Transverse colon (tissue), 3 donors: ENCODE measurements around the gene ZBTB8B.

ENCODE experiments used
- CTCF ChIP-seq, 5 experiments: fragments of 200-600 bp in 3 of 5; fragments of 450-650 bp in 2 of 5; sonication (generic) in 3 of 5; IDR thresholded peaks; 1 replicate in 2 of 5; 2 replicates in 3 of 5; pipeline ENCODE4 v1.5.1; 2016 to 2017; ENCODE audit warnings: antibody characterized with exemption in 5 of 5, inconsistent platforms in 3 of 5, mild to moderate bottlenecking in 2 of 5, moderate library complexity in 1 of 5
- POLR2A ChIP-seq: fragments of 450-650 bp; IDR thresholded peaks from one replicate; pipeline ENCODE4 v1.6.1; 2016; ENCODE audit warnings: antibody characterized with exemption, mild to moderate bottlenecking, moderate library complexity

GRCh38 chr1:32494711-32495337 is 30.0 kb downstream of the ZBTB8B start:
- TF ChIP-seq CTCF (IDR thresholded peaks at IDR 0.05), result no peak
- no peak for TF ChIP-seq POLR2A
